HS-5 (cell line): Measurements from ENCODE around the gene MC5R.

ENCODE experiments used
- DNase-seq: peaks from one replicate; pipeline ENCODE4 v3.0.0-alpha.2; 2012; ENCODE audit warnings: low read depth

Gene MC5R

DNA sequence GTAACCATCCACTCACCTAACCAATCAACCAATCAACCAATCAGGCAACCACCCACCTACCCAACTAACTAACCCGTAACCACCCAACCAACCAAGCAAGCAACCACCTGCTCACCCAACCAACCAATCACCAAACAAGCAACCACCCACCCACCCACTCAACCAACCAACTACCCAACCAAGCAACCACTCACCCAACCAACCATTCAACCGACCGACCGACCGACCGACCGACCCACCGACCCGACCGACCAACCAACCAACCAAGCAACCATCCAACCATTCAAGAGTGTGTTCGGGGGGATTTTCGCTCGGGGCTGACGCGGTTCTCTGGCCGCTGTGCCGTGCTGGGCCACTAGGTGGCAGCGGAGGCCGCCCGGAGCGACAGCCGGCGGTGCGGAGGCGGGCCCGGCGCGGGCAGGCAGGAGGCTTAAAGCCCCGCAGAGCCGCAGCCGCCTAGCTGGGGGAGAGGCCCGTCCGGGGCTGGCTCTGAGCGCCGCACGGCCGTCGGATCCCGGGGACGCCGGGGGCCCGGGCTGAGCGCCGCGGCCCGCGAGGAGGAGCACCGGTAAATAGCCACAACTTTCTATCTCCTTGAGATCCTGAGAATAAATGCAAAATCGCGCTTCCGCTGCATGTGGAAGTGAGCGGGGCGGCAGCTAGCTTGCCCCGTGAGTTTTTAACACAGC, at the start of gene MC5R:
Gene MC5R (plus strand): TSS at position 443 of the 689 bp plus-strand sequence. CDS start 1,617 bp downstream, outside the sequence.
- no peak for DNase-seq

DNA sequence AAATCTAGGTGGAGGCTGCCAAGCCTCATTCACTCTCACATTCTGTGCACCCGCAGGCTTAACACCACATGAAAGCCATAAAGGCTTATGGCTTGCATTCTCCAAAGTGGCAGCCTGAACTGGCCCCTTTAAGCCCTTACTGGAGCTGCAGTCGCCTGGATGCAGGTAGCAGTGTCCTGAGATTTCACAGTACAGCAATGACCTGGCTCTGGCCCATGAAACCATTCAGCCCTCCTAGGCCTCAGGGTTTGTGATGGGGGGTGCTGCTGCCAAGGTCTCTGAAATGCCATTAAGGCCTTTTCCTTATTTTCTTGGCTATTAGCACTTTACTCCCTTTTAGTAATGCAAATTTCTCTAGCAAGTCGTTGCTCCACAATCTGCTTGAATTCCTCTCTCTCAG, 48.9 kb upstream of the MC5R start:
- no peak for DNase-seq

DNA sequence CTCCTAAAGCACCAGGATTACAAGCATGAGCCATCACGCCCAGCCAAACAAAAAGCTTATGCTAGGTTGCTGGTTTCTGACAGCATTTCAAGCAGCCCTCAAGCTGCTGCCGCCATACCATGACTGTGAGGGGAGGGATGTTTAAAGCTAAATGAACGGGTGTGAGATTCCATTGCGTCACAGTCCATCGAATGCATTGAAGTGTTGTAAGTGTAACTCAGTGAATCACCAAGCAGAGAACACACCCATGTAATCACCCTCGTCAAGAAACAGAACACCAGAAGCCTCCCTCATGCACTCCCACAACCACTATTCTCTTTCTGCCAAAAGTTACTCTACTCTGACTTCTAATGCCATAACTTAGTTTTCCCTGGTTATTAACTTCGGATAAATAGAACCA, 32.8 kb upstream of the MC5R start:
- DNase-seq = peak; percentile 14

DNA sequence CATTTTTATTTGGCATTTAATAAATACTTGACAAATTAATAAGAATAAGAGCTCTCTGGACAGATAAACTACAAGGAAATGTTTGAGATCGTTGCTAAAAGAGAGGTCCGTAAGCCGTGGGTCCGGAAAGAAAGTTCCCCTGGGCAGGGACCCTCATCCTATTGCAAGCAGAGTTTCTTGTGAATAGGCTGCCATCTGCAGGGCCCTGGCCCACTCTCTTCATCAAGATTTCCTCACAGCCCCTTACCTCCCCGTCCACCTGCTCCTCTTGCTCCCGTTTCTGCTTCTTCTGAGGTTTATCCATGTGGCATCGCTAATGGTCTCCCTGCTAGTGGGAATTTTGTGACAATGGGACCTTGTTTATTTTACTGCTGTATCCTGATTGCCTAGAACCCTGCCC, 30.1 kb upstream of the MC5R start:
- no peak for DNase-seq

DNA sequence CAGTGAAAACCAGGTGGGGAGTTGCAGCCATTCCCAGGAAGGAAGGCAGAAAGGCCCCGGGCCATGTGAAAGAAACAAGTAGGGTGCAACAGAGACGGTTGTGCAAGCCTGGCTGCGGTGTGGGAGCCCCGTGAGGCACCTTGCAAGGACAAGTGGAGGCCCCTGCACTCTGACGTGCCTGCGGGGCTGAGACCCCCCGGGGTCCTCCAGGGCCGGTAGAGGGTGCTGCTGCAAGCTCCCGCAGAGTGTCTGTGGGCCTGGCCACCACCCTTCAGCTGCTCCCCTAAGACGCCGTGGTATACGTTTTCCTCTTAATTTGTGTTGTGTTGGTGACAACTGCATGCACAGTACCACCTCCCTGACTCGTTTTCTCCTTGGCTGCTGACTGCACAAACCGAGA, 27.4 kb upstream of the MC5R start:
- no peak for DNase-seq

DNA sequence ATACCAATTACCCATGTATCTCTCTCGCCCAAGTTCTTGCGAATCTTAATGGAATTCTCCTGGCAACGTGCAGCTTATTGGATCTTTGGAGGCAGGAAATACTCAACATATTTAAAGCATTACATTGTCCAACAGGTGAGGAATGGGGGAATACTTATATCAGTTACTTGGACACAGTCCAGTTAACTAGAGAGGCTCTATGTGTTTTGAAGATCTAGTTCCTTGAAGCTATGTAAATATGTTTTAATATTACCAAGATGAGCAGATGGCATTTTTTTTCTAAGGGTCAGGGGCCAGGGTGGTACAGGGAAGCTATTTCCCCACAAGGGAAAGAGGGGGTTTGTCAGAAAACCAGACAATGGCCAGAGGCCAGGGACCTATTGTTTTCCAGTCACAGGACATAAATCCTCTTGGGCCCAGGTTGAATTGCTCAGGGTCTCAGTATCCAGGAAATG, 26.8 kb upstream of the MC5R start:
- DNase-seq = peak; percentile 53

DNA sequence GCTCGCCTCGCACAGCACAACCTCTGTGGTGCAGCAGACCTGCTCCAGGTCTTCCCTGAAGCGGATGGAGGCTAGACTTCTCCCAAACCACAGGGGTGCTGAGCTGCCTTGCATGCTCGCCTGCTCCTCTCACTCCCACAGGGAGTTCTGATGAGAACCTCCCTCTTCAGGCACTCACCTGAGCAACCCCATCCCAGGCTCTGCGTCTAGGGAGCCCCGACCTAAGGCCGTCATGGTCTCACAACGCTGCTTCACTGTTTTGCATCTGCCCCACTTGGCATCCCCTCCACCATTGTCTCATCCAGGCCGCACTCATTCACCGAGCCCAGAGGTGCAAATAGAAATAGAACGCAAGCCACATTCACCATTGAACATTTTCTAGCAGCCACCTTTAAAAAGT, 24.6 kb upstream of the MC5R start:
- no peak for DNase-seq

DNA sequence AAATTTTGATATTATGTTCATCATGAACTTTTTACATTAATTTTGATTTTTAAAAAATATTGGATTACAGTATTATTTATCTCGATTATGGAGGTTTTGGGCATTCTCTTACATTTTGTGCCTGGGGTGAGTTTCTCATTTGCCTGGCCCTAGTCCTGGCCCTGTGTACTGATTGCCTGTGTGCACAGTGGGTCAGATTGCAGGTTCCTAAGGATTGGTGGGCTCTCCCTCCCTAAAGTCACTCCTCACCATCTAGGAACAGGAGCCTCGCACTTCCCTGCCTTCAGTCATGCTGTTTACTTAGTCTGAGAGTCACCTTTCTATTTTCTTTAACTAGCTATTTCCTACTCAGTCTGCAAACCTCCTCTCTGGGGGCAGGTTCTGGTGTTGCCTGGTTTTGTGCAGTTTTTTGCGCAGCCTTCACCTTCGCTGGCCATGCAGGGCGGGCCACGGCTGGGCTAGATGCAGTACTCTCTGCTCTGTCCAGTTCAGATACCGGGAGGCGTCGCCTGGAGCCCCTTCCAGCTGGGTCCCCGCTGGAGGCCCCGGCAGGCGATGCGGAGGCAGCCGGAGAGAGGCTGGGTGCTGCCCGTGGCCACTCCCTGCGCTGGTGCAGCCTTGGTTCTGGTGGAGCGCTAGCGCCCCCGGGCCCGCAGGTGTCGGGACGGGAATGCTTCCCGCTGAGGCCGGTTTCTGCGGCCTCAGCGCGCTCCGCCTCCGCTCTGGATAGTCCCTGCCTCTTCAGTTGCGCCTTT, 23.3 kb upstream of the MC5R start:
- no peak for DNase-seq

DNA sequence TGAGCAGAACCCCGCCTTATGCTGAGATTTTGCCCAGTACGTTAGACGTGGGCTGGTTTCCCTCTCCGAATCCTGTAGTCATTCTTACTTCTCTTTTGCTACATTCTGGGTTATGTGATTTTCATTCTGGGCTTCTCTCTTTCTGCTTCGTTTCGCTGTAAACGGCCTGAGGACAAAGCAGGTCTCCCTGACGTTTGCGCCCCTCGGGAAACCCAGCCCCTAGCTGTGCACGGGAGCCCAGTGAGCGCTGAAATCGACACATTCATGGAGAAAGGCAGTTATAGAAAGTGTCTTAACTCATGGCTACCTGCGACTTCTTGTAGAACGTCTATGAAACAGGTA, 22.7 kb upstream of the MC5R start:
- DNase-seq = no peak

DNA sequence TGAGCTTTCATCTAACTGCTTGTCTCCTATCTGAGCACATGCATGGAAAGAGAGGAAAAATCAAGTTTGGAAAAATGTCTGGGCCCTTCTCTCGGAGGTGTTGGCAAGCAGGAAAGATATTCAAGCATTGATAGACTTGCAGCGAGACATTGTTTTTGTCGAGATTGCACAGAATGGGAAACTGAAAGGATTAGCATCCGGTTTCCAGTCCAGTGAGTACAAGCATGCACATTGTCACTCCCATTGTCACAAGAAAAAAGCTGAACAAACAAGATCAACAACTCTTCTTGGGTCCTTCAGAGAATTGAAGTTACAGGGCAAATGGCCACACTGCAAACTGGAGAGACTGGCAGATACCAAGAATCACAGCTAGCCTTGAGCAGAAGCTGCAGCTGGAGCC, 19.6 kb upstream of the MC5R start:
- DNase-seq = no peak

DNA sequence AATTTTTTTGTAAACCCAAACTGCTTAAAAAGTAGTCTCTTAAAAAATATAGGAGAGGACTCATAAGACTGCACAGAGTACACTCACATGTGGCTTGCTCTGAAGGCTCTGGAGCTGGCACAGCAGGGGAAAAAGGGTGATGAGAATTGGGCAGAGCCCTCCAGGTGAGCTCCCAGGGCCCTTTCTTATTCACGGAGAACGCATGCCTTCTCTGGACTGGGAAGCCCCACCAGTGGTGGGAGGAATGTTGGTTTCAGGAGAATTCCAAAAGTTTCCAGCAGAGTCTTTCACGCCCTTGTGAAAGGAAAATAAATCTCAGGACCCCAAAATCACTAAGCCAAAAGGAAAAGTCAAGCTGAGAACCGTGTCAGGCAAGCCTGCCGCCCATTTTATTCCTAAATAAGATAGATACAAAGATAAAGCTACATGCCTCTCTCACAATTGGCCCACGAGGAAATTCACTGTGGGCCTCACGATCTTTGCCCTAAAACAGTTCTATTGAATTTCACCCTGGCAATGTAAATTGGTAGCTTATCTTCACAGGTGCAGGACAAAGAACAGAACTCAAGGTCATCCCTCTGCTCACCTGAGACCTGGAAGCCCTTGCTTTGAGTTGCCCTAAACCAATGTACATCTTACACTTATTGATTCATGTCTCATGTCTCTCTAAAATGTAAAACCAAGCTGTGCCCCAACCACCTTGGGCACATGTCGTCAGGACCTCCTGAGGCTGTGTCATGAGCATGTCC, 15.5 kb upstream of the MC5R start:
- DNase-seq = no peak

DNA sequence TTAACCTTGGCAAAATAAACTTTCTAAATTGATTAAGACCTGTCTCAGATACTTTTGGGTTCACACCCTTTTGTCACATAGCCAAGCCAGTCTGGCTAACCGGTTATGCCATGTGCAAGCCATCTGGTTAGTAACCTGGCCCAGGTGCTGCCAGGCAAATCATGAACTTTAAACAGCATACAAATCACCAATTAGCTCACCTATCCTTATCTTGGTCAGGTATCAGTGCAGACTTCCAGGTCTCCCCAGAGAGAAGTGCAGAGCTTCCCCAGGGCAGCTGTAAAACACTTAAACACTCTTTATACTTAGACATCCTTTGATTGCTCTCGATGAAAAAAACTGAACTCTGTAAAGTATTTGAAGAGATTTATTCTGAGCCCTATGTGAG, 14.9 kb upstream of the MC5R start:
- DNase-seq = no peak

DNA sequence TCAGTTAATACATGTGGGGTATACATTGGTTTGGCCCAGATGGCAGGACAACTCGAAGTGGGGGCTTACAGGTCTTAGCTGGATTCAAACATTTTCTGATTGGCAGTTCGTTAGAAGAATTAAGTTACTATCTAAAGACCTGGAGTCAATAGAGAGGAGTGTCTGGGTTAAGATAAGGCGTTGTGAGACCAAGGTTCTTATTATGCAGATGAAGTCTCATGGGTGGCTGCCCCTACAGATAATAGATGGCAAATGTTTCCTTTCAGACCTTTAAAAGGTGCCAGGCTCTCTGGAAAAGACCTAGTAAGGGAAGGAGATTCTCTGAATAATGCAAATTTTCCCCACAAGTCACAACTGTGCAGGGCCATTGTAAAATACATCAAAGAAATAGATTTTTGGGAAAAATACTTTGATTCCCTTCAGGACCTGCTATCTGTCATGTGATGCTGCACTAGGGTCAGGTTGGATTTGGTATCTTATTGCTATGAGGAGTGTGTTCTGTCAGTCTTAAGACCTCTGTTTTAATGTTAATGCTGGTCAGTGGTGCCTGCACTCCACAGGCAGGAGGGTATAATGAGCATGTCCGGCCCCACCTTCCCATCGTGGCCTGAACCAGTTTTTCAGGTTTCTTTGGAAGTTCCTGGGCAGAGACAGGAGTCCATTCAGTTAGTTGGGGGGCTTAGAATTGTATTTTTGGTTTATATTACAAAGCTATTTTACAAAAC, 14.3 kb upstream of the MC5R start:
- no peak for DNase-seq

DNA sequence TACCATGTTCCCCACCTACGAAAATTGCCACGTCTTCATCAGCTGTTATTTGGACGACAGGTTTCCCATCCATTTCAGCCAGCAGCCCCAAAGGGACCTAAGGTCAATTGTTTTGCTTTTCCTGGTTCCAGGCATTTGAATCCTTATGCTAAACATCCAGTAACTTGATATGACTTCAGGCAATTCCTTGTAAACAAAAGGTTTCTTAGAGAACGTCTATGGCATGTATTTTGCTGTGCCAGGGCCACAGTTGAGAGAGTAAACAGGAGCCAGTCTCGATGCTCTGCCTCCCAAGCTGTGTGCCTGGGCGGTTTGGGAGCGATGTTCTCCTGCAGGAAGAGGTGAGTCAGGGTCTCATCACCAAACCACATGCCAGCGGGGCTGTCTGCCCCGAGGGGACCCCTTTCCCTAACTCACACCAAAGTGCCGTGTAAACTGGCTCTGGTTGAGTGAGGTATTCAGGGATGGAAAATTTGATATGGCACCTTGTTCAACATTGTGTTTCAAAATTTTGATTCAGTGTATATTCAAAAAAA, 12.9 kb upstream of the MC5R start:
- no peak for DNase-seq

DNA sequence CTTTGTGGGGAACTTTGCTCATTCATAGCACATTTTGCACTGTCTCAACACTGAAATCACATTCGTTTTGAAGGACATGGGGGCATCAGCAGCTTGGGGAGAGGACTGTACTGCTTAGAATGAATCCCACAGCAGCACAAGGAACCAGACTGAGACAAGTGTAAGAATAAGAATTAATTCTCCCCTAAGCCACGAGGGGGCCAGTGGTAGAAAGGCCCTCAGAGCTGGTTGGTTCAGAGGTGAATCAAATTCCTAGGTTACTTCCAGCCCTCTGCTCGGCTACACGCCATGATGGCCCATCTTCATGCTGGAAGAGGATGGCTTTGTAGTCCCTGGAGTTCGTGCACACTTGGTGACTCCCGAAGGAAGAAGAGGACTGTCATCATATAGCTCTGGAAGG, 12.0 kb upstream of the MC5R start:
- DNase-seq = no peak

DNA sequence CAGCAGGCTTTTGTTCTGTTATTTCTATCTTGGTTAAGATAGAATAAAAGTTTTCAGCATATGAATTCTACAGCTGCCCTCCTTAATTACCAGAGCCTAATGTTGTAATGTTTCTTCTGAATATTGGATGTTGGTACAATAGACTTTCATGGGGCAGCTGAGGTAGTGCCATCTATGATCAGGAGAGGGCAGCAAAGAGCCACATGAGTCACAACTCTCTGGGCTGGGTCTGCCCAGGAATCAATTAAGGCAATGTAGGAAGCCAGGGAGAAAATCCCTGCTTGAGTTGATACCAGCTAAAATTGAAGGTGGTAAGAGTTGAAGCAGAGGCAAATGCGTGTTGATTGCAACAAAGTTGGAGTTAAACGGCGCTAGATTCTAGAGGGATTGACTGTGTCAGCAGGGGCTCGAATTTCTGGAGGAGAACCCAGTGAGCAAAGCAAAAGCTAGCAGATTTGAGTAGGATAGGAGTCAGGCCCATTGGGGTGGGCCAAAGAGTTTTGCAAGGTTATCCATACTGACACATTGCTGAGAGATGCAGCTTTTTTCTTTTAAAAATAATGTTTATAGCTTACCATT, 10.6 kb upstream of the MC5R start:
- DNase-seq = no peak

DNA sequence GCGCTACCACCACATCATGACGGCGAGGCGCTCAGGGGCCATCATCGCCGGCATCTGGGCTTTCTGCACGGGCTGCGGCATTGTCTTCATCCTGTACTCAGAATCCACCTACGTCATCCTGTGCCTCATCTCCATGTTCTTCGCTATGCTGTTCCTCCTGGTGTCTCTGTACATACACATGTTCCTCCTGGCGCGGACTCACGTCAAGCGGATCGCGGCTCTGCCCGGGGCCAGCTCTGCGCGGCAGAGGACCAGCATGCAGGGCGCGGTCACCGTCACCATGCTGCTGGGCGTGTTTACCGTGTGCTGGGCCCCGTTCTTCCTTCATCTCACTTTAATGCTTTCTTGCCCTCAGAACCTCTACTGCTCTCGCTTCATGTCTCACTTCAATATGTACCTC, 2.3 kb downstream of the MC5R start:
- no peak for DNase-seq

DNA sequence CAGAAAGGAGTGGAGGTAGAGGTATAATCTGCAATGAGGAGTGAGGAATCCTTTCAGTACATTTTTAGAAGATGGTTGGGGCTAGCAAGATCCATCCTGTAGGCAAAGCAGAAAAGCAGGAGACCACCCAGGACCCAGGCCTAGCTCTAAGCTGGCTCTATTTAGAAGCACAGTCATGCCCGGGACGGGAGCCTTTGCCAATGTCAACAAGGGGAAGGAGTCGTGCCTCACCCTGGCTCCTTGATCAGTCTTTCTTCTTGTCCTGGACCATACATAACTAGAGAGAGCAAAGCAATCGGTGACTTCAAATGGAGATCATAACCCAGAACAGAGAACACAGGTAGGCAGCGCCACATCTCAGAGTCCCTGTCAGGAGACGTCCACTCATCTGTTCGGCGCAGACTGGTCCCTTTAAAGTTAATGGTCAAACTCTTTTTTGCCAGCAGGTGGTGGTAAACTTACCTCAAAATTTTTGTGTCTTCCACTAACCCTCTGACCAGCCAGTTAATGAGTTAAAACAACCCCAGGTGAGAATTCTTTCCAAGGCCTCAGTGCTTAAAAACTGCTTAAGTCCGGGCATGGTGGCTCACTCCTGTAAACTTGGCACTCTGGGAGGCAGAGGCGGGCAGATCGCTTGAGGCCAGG, 8.0 kb downstream of the MC5R start:
- DNase-seq = no peak

DNA sequence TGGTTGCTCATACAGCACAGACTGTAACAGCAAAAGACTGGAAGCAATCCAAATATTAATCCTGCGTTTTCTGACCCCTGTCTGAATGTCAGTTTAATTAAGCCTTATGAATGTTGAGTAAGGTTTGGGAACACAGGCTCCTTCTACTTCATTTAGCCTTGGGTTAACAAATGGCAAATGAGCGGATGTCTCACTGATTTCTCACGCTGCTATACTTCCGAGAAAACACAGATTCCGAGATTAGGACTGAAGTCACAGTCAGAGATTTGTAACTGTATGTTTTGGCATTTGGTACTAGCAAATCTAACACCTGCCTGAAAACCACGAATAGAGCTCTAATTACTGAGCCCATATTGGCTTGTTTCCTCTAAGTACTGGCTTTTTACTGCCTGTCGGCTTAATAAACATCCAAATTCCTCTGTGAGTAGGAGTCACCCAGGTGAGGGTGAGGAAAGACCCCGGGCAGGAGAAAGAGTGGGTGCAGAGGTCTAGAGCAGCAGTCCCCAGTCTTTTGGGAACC, 10.6 kb downstream of the MC5R start:
- no peak for DNase-seq

DNA sequence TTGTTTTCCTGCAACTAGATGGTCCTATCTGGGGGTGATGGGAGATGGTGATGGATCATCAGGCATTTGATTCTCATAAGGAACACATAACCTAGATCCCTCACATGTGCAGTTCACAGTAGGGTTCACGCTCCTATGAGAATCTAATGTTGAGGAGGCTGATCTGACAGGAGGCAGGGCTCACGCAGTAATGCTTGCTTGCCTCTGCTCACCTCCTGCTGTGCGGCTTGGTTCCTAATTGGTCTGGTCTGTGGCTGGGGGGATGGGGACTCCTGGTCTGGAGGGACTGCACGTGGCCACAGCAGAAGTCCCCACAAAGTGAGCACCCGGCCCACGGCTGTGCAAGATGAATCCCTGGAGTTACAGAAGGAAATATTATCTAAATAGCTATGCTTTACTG, 11.3 kb downstream of the MC5R start:
- no peak for DNase-seq

DNA sequence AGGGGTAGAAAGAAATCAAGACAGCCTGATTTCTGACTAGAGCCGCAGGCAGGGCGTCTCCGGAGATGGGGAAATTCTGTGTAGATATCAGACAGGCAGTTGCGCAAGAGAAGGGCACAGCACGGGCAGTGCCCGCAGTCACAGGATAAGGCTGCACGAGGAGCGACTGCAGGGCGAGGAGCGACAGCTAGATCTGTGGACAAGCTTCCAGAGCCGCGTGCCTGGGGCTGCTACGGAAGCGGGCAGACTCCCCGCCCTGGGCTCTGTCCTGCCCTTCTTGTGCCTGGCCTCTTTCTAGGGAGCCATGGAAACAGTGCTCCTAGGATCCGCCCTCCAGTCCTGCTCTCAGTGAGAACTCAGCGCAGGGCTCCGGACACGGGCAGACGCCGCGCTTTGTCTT, 12.6 kb downstream of the MC5R start:
- DNase-seq = no peak
